Heart left ventricle (tissue), 13 donors: ENCODE measurements around the gene TXLNA.

ENCODE experiments used
- CTCF ChIP-seq, 12 donors: fragments of 200-600 bp; sonication (generic) in 4 of 12; IDR thresholded peaks; one replicate each; pipeline versions ENCODE4 v1.5.0 to v1.8.0; 2018 to 2022; ENCODE audit warnings: antibody characterized with exemption in 12 of 12, mild to moderate bottlenecking in 5 of 12
- POLR2A ChIP-seq, 2 donors: fragments of 450-650 bp; IDR thresholded peaks; one replicate each; pipeline ENCODE4 v1.6.1; 2017; ENCODE audit warnings: antibody characterized with exemption in 2 of 2, mild to moderate bottlenecking in 2 of 2, moderate library complexity in 2 of 2
- donor health status: ischemic (EF 13 %, LVEDD 7.1; RV severe dilation, severe dysfunction).
- donor health status: DM: no; HTN: yes; CAD: no.
- donor health status: DM: no; HTN: no; CAD: no.
- donor health status: ischemic (EF 25% LVEDD 6.9; RV normal size, moderate dysfunction).
- donor health status: ischemic (EF 25% LVEDD 5.7; RV mildly dilated, moderate dysfunction).
- donor health status: ischemic (EF 35%, LVEDD 5.7; RV mildly dilated, moderate dysfunction).
- donor health status: nonischemic (EF 11% LVEDD 7.7; RV severe dilation, severe dysfunction).
- donor health status: DM: yes; HTN: yes; CAD: no.
- donor health status: PGD.
- donor health status: ischemic (EF 29% LVEDD 5.4; RV normal size, mild dysfunction).
- donor health status: nonischemic (EF 23%, LVEDD 6.1; RV moderate dilation, normal function).

GRCh38 chr1:32187850-32188249 is 8.4 kb downstream of the TXLNA start:
- TF ChIP-seq CTCF (IDR thresholded peaks at IDR 0.05), result no peak
- TF ChIP-seq POLR2A (IDR thresholded peaks at IDR 0.05), result no peak
